Endothelial cell (in vitro differentiated cells): ENCODE measurements around the gene TNFSF12. TPM values are rescaled to one million over a fixed set of nuclear protein-coding genes. Genes with fewer than 3 reads are reported as not detected.
A peak's percentile ranks its signal among the peaks of the same experiment; 100 is the strongest.

ENCODE experiments used
- DNase-seq: peaks from one replicate; pipeline ENCODE4 v3.0.0; 2021; ENCODE audit warnings: low spot score
- H3K27ac Mint-ChIP-seq: one replicate; pipeline ENCODE4 v1.8.0; 2021; ENCODE audit warnings: mixed read lengths, inconsistent platforms; ENCODE audit not compliant: unreplicated experiment
- H3K27me3 Mint-ChIP-seq: one replicate; pipeline ENCODE4 v1.8.0; 2021; ENCODE audit warnings: mild to moderate bottlenecking, moderate library complexity, mixed read lengths, inconsistent platforms; ENCODE audit not compliant: unreplicated experiment
- H3K36me3 Mint-ChIP-seq: one replicate; pipeline ENCODE4 v1.8.0; 2021; ENCODE audit warnings: mild to moderate bottlenecking, low read depth, mixed read lengths, inconsistent platforms; ENCODE audit not compliant: unreplicated experiment
- H3K4me1 Mint-ChIP-seq: one replicate; pipeline ENCODE4 v1.8.0; 2021; ENCODE audit warnings: mild to moderate bottlenecking, mixed read lengths, inconsistent platforms; ENCODE audit not compliant: unreplicated experiment
- H3K4me3 Mint-ChIP-seq: one replicate; pipeline ENCODE4 v1.8.0; 2021; ENCODE audit warnings: mild to moderate bottlenecking, mixed read lengths, inconsistent platforms; ENCODE audit not compliant: unreplicated experiment
- H3K9me3 Mint-ChIP-seq: one replicate; pipeline ENCODE4 v1.8.0; 2021; ENCODE audit warnings: mixed read lengths, inconsistent platforms; ENCODE audit not compliant: unreplicated experiment
- CTCF ChIP-seq: fragments of 200-600 bp; sonication (generic); IDR thresholded peaks from one replicate; pipeline ENCODE4 v1.5.0; 2021; ENCODE audit warnings: antibody characterized with exemption; ENCODE audit not compliant: unreplicated experiment
- total RNA-seq: library from RNA; stranded (reverse); fragmentation: NEBNext Ultra II Directional; extraction: Animal tissue kit (Norgen Biotek cat#: 25700); gene quantifications from one replicate; pipeline ENCODE4 v1.2.1, GENCODE V29; 2021; ENCODE audit not compliant: unreplicated experiment

TNFSF12 gene
- total RNA-seq, 1 donor from 2014 or later, result 16.3 TPM

- Mint-ChIP-seq H3K4me3 (peak overlapping the region; percentile 4), H3K9me3 (no peaks in the 10 kb centered on the region), H3K27me3 (peaks cover 15% of the 10 kb centered on the region), H3K36me3 (peaks cover 65% of the 10 kb centered on the region), H3K27ac (peak overlapping the region; percentile 95), H3K4me1 (peaks cover 74% of the 10 kb centered on the region)
- DNase-seq, result no peak
- TF ChIP-seq CTCF, result no peak
Observed at GRCh38 chr17:7579834-7580603, 31.2 kb downstream of the TNFSF12 start.

- Mint-ChIP-seq H3K4me1 (peaks cover 67% of the 10 kb centered on the region), H3K27ac (peak overlapping the region; percentile 44), H3K27me3 (peaks cover 17% of the 10 kb centered on the region), H3K9me3 (no peaks in the 10 kb centered on the region), H3K36me3 (peaks cover 56% of the 10 kb centered on the region), H3K4me3 (peak overlapping the region; percentile 4)
- no peak for TF ChIP-seq CTCF
- no peak for DNase-seq
Observed at GRCh38 chr17:7580604-7581575, 32.0 kb downstream of the TNFSF12 start.

GRCh38 chr17:7582396-7583252 lies 33.8 kb downstream of the TNFSF12 start:
- no peak for DNase-seq
- H3K36me3 Mint-ChIP-seq, result peaks cover 41% of the 10 kb centered on the region
- H3K27ac Mint-ChIP-seq, result peak overlapping the region; percentile 100
- no peaks in the 10 kb centered on the region for H3K9me3 Mint-ChIP-seq
- H3K4me1 Mint-ChIP-seq, result peaks cover 52% of the 10 kb centered on the region
- no peak for TF ChIP-seq CTCF
- peaks cover 17% of the 10 kb centered on the region for H3K27me3 Mint-ChIP-seq
- H3K4me3 Mint-ChIP-seq, result peak overlapping the region; percentile 83

GRCh38 chr17:7583253-7584109 lies 34.6 kb downstream of the TNFSF12 start, which contains the start of gene MPDU1:
TSS of gene MPDU1 (plus strand) at chr17:7583852. CDS start at chr17:7583863, 11 bp downstream.
- peak within 1 kb of the TSS; percentile 100 for H3K27ac Mint-ChIP-seq
- H3K36me3 Mint-ChIP-seq, result peaks cover 33% of the 10 kb centered on the region
- TF ChIP-seq CTCF, result no peak
- H3K9me3 Mint-ChIP-seq, result no peaks in the 10 kb centered on the region
- peaks cover 19% of the 10 kb centered on the region for H3K27me3 Mint-ChIP-seq
- H3K4me3 Mint-ChIP-seq, result peak within 1 kb of the TSS; percentile 99
- DNase-seq, result peak; percentile 93
- H3K4me1 Mint-ChIP-seq, result peaks cover 45% of the 10 kb centered on the region
